GM12878 (cell line): Measurements from ENCODE around the gene DDR1. TPM values are rescaled to one million over a fixed set of nuclear protein-coding genes. Genes with fewer than 3 reads are reported as not detected.

Experiments
- ATAC-seq: fragments of 200-7000 bp; cut with Tn5 transposase; 3 replicates; pipeline ENCODE4 v1.9.1; 2020; ENCODE audit warnings: mild to moderate bottlenecking, moderate library complexity
- BruUV-seq: library from RNA; stranded (reverse); fragments of 400-500 nt; replicated peaks from 2 replicates; lab custom pipeline; 2021; lab: Mats Ljungman, UMichigan
- CTCF ChIA-PET: fragments of 300-600 bp; sonication (Branson Sonifier 250); formaldehyde crosslinking; extraction: SDS; loops from one replicate; lab custom pipeline; 2021; ENCODE audit warnings: inconsistent platforms; lab: Yijun Ruan, JAX
- POLR2A ChIA-PET: fragments of 350-600 bp; formaldehyde crosslinking; extraction: SDS; loops from one replicate; lab custom pipeline; 2021; ENCODE audit warnings: inconsistent platforms; lab: Charles Lee
- RAD21 ChIA-PET: fragments of 300-600 bp; sonication (Branson Sonifier 250); formaldehyde crosslinking; loops from one replicate; lab custom pipeline; 2023; ENCODE audit warnings: antibody characterized with exemption; ENCODE audit not compliant: unreplicated experiment; lab: Charles Lee
- SMC1A ChIA-PET: fragments of 300-600 bp; sonication (Branson Sonifier 250); formaldehyde crosslinking; loops from one replicate; lab custom pipeline; 2023; ENCODE audit not compliant: unreplicated experiment, uncharacterized antibody; lab: Charles Lee
- DNase-seq: peaks from one replicate; pipeline ENCODE4 v3.0.0-alpha.2; 2011; ENCODE audit warnings: low read depth, low spot score
- FAIRE-seq: peaks from 3 replicates; lab custom pipeline; 2011; peaks lifted over from hg19 to GRCh38; lab: Jason Lieb, UNC
- H2AFZ ChIP-seq: 2 replicates; pipeline ENCODE4 v1.6.0; 2011; ENCODE audit warnings: low read depth, low read length, control low read depth; ENCODE audit not compliant: control insufficient read depth
- H3K27ac ChIP-seq: 2 replicates; pipeline ENCODE4 v1.5.1; 2011; ENCODE audit warnings: control low read depth; ENCODE audit not compliant: control insufficient read depth, insufficient read depth
- H3K27me3 ChIP-seq, 2 experiments: replicated peaks in 1 of 2; 2 replicates each; pipeline versions ENCODE4 v1.6.0 to v1.6.1; 2011; ENCODE audit warnings: low read length in 1 of 2; ENCODE audit not compliant: control insufficient read depth in 2 of 2, insufficient read depth in 2 of 2
- H3K36me3 ChIP-seq, 2 experiments: 2 replicates each; pipeline ENCODE4 v1.5.1; 2011; ENCODE audit warnings: low read length in 1 of 2; ENCODE audit not compliant: control insufficient read depth in 2 of 2, insufficient read depth in 2 of 2
- H3K4me1 ChIP-seq: 2 replicates; pipeline ENCODE4 v1.6.1; 2011; ENCODE audit warnings: mild to moderate bottlenecking, low read length, moderate library complexity, mixed read lengths; ENCODE audit not compliant: control insufficient read depth, insufficient read depth
- H3K4me2 ChIP-seq: 2 replicates; pipeline ENCODE4 v1.6.0; 2011; ENCODE audit warnings: control low read depth; ENCODE audit not compliant: control insufficient read depth, insufficient read depth
- H3K4me3 ChIP-seq: fragments of 200-600 bp; sonication (generic); 2 replicates; pipeline ENCODE4 v1.5.1; 2016
- H3K79me2 ChIP-seq: 2 replicates; pipeline ENCODE4 v1.6.0; 2011; ENCODE audit warnings: low read length; ENCODE audit not compliant: control insufficient read depth, insufficient read depth
- H3K9ac ChIP-seq: 2 replicates; pipeline ENCODE4 v1.8.0; 2011; ENCODE audit warnings: low read length, control low read depth, mixed read lengths; ENCODE audit not compliant: control insufficient read depth, insufficient read depth
- H3K9me3 ChIP-seq: replicated peaks from 3 replicates; pipeline ENCODE4 v1.5.1; 2011; ENCODE audit warnings: mild to moderate bottlenecking, low read length; ENCODE audit not compliant: control insufficient read depth, insufficient read depth
- H4K20me1 ChIP-seq: 2 replicates; pipeline ENCODE4 v1.6.0; 2011; ENCODE audit not compliant: control insufficient read depth, insufficient read depth
- BCLAF1 ChIP-seq: fragments of 450-650 bp; IDR thresholded peaks from 2 replicates; pipeline ENCODE4 v1.6.1; 2017; ENCODE audit warnings: antibody characterized with exemption, mild to moderate bottlenecking, moderate library complexity
- CBX5 ChIP-seq: sonication (generic); IDR thresholded peaks from 2 replicates; pipeline ENCODE4 v1.6.1; 2016; ENCODE audit warnings: low read depth, moderate library complexity, mild to moderate bottlenecking, inconsistent platforms
- CREM ChIP-seq: IDR thresholded peaks from 2 replicates; pipeline ENCODE4 v1.6.1; 2014; ENCODE audit warnings: antibody characterized with exemption, low read depth
- ETV6 ChIP-seq, 2 experiments: fragments of 450-650 bp in 1 of 2; IDR thresholded peaks in 1 of 2; conservative IDR thresholded peaks in 1 of 2; 2 replicates each; pipeline ENCODE4 v1.6.1; 2014; ENCODE audit warnings: antibody characterized with exemption in 1 of 2, borderline replicate concordance in 1 of 2, low read depth in 1 of 2, mild to moderate bottlenecking in 1 of 2, moderate library complexity in 1 of 2
- GATAD2B ChIP-seq: fragments of 450-650 bp; conservative IDR thresholded peaks from 2 replicates; pipeline ENCODE4 v1.6.1; 2017; ENCODE audit warnings: low read depth, mild to moderate bottlenecking, moderate library complexity
- HCFC1 ChIP-seq: fragments of 150-350 bp; IDR thresholded peaks from 2 replicates; pipeline ENCODE4 v1.6.1; 2014; ENCODE audit warnings: low read length
- MAX ChIP-seq: IDR thresholded peaks from 2 replicates; pipeline ENCODE4 v1.6.1; 2012; ENCODE audit warnings: low read depth, low read length, improper control_type of control experiment
- MEF2B ChIP-seq: fragments of 450-650 bp; IDR thresholded peaks from 2 replicates; pipeline ENCODE4 v1.6.1; 2018; ENCODE audit warnings: mild to moderate bottlenecking, moderate library complexity; ENCODE audit not compliant: partially characterized antibody, poor library complexity, severe bottlenecking
- POLR2A ChIP-seq: IDR thresholded peaks from 2 replicates; pipeline ENCODE4 v1.6.1; 2011; ENCODE audit warnings: low read depth, mild to moderate bottlenecking, low read length
- RB1 ChIP-seq: fragments of 450-650 bp; formaldehyde crosslinking; IDR thresholded peaks from 2 replicates; pipeline ENCODE4 v1.6.1; 2017; ENCODE audit warnings: mild to moderate bottlenecking, borderline replicate concordance
- SIN3A ChIP-seq: IDR thresholded peaks from 2 replicates; pipeline ENCODE4 v1.6.1; 2012; ENCODE audit warnings: low read depth, low read length, improper control_type of control experiment
- SREBF2 ChIP-seq: IDR thresholded peaks from 2 replicates; pipeline ENCODE4 v1.6.1; 2012; ENCODE audit warnings: mild to moderate bottlenecking, low read length
- STAT3 ChIP-seq: IDR thresholded peaks from 2 replicates; pipeline ENCODE4 v1.6.1; 2011; ENCODE audit warnings: low read depth, low read length, improper control_type of control experiment
- TBL1XR1 ChIP-seq: IDR thresholded peaks from 2 replicates; pipeline ENCODE4 v1.6.1; 2012; ENCODE audit warnings: low read depth, low read length, improper control_type of control experiment
- USF2 ChIP-seq: IDR thresholded peaks from 2 replicates; pipeline ENCODE4 v1.6.1; 2011; ENCODE audit warnings: low read depth, low read length, improper control_type of control experiment, borderline replicate concordance
- ZBTB4 ChIP-seq: fragments of 450-650 bp; formaldehyde crosslinking; IDR thresholded peaks from 2 replicates; pipeline ENCODE4 v1.4.0; 2022; ENCODE audit warnings: mild to moderate bottlenecking, moderate library complexity
- ZNF217 ChIP-seq: fragments of 450-650 bp; IDR thresholded peaks from 2 replicates; pipeline ENCODE4 v1.6.1; 2017; ENCODE audit warnings: antibody characterized with exemption, mild to moderate bottlenecking
- ZNF384 ChIP-seq: IDR thresholded peaks from 2 replicates; pipeline ENCODE4 v1.6.1; 2012; ENCODE audit warnings: low read depth, mild to moderate bottlenecking, low read length, improper control_type of control experiment, borderline replicate concordance
- ZZZ3 ChIP-seq: IDR thresholded peaks from 2 replicates; pipeline ENCODE4 v1.6.1; 2011; ENCODE audit warnings: low read depth; ENCODE audit not compliant: control insufficient read depth, insufficient read length
- WGBS: methylation state at CpG from one replicate; pipeline ENCODE4 v1.1.6; 2016; ENCODE audit warnings: low lambda C conversion rate; ENCODE audit not compliant: insufficient replicate concordance, insufficient coverage; ENCODE audit errors: missing lambda C conversion rate; 5-methylcytosine and 5-hydroxymethylcytosine counted together
- in situ Hi-C: fragments of 300-500 bp; cut with MboI; formaldehyde crosslinking; loops from 9 replicates; pipeline ENCODE4 v1.14.3; 2018; ENCODE audit warnings: mixed read lengths
- intact Hi-C: fragments of 100-400 bp; cut with micrococcal nuclease; formaldehyde crosslinking; loops from one replicate; pipeline ENCODE4 v1.14.2; 2022; ENCODE audit not compliant: unreplicated experiment
- polyA plus RNA-seq, 11 experiments: library from polyadenylated mRNA; depleted of rRNA in 4 of 11; unstranded in 6 of 11; stranded (reverse) in 5 of 11; fragments of >200 nt; fragmentation: Nextera tagmentation in 4 of 11; fragmentation: Illumina TruSeq in 1 of 11; extraction: Ambion mirVana in 4 of 11; extraction: Trizol in 1 of 11; gene quantifications; 1 replicate in 1 of 11; 2 replicates in 10 of 11; pipeline versions ENCODE4 v1.2.1 to v1.2.3, GENCODE V29; 2011 to 2016; ENCODE audit warnings: inconsistent platforms in 2 of 11, missing spikeins in 2 of 11, low read depth in 1 of 11
- total RNA-seq, 4 experiments: library from RNA; depleted of rRNA in 3 of 4; stranded (reverse); fragments of >200 nt in 3 of 4; fragmentation: Illumina TruSeq in 1 of 4; extraction: Trizol in 1 of 4; gene quantifications; 2 replicates each; pipeline versions ENCODE4 v1.2.1 to v1.2.3, GENCODE V29; 2013 to 2021

The DDR1 gene
- total and polyA plus RNA-seq, 10 of the 15 experiments (the other 5 are each of a cell fraction or from before 2014, with no cell fraction given), result 1.1 to 39.0 (median 11.9) TPM

GRCh38 chr6:30893666-30894065 lies 9.3 kb downstream of the DDR1 start:
- in situ Hi-C loops, result no loop called here
- Histone ChIP-seq H3K27ac (no peak overlapping the region), H2AFZ (no peak overlapping the region), H3K36me3 (peaks cover 4 to 12% of the 10 kb centered on the region in 2 experiments; a peak in 3 of 4 replicates), H4K20me1 (no peaks in the 10 kb centered on the region), H3K9ac (no peak overlapping the region)
- no peak for FAIRE-seq
- ChIA-PET SMC1A (interaction anchor here (1.4 kb wide), 1 partner anchor 20 kb away, joined by 4 read pairs; the partner anchor contains the start of gene VARS2), POLR2A (interaction anchor here (0.6 to 0.8 kb wide), 2 partner anchors 49 to 194 kb away, joined by 3 to 6 read pairs; no protein-coding TSS in a partner anchor)
- BruUV-seq, result no TSS peak
- WGBS, result 66% methylated on average over 8 of the region's 8 CpGs
- no peak for DNase-seq
- TF ChIP-seq POLR2A, result no peak
- TF ChIP-seq SIN3A, result no peak
- TF ChIP-seq HCFC1, result no peak
- no peak for TF ChIP-seq BCLAF1
- TF ChIP-seq CBX5, result no peak
- no peak for TF ChIP-seq MEF2B
- no peak for TF ChIP-seq STAT3
- no peak for TF ChIP-seq ZZZ3
- no peak for TF ChIP-seq TBL1XR1
- no peak for TF ChIP-seq ZBTB4 (CRISPR knock-in tag)
- TF ChIP-seq SREBF2, result no peak
- no peak for TF ChIP-seq GATAD2B
- TF ChIP-seq MAX, result no peak
- no peak for TF ChIP-seq USF2
- TF ChIP-seq ZNF384, result no peak
- TF ChIP-seq ZNF217, result no peak
- no peak for TF ChIP-seq RB1
- TF ChIP-seq CREM, result no peak
- TF ChIP-seq ETV6 (conservative IDR thresholded peaks at IDR 0.05 in 1 of 2, IDR thresholded peaks at IDR 0.05 in 1 of 2; ENCODE audit: borderline replicate concordance in 1 of 2, low read depth in 1 of 2), result no peak
- TF ChIP-seq, all 136 proteins: peak for 0
- no peaks in the 10 kb centered on the region for H3K4me1 ChIP-seq
- H3K27me3 ChIP-seq, result no peaks in the 10 kb centered on the region
- no peak overlapping the region for H3K4me3 ChIP-seq
- ChIA-PET RAD21 (no interaction called here), CTCF (no interaction called here)
- H3K79me2 ChIP-seq, result no peaks in the 10 kb centered on the region
- no peaks in the 10 kb centered on the region for H3K9me3 ChIP-seq
- no peak for ATAC-seq
- H3K4me2 ChIP-seq, result no peak overlapping the region
- intact Hi-C loops, result no loop called here
